ENCODE data around the gene DUT.

The DUT gene

DNA sequence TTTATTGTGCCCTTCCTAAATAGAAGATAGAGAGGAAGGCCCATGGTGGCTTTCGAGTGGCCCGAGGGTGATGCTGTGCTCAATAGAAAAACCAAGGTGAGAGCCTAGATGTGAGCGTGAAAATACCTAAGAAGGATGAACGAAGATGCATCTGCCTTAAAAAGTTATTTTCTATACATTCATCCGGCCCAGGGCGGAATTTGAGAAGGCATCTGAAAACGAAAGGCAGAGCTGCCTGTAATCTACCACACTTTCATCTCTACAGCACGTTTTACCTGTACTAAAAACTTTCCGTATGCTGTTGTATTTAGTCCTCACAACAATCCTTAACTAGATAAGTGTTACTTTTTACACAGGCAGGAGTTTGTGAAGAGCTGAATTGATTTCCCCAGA lies 1.4 kb downstream of the DUT start:
- H3K4me3 ChIP-seq (ENCODE audit: low read length), result peak overlapping the region; percentile 89
- peaks cover 53% of the 10 kb centered on the region for H3K4me1 ChIP-seq (ENCODE audit: control insufficient read depth, low read length)
- H4K20me1 ChIP-seq (ENCODE audit: control insufficient read depth, insufficient read depth, low read depth, low read length), result peaks cover 31% of the 10 kb centered on the region
- H3K9me2 ChIP-seq (replicated peaks; ENCODE audit: control insufficient read depth, low read length), result no peaks in the 10 kb centered on the region
- H3F3A ChIP-seq (ENCODE audit: control insufficient read depth, insufficient read depth), result 0 out of 2 replicates have a peak, but pooled peaks cover 2% of the 10 kb centered on the region
- peak overlapping the region; percentile 72 for H3K4me2 ChIP-seq (ENCODE audit: low read length)
- peaks cover 93% of the 10 kb centered on the region for H3K79me2 ChIP-seq (ENCODE audit: control insufficient read depth, low read length)
- H3K9me3 ChIP-seq (ENCODE audit: control insufficient read depth, insufficient read depth, low read length), result no peaks in the 10 kb centered on the region
- H3K27ac ChIP-seq (ENCODE audit: low read depth, low read length), result peak overlapping the region; percentile 83
- no peak for TF ChIP-seq EZH2phosphoT487 (IDR thresholded peaks at IDR 0.05; ENCODE audit: borderline replicate concordance, low read length)
- TF ChIP-seq, protein P1, sequence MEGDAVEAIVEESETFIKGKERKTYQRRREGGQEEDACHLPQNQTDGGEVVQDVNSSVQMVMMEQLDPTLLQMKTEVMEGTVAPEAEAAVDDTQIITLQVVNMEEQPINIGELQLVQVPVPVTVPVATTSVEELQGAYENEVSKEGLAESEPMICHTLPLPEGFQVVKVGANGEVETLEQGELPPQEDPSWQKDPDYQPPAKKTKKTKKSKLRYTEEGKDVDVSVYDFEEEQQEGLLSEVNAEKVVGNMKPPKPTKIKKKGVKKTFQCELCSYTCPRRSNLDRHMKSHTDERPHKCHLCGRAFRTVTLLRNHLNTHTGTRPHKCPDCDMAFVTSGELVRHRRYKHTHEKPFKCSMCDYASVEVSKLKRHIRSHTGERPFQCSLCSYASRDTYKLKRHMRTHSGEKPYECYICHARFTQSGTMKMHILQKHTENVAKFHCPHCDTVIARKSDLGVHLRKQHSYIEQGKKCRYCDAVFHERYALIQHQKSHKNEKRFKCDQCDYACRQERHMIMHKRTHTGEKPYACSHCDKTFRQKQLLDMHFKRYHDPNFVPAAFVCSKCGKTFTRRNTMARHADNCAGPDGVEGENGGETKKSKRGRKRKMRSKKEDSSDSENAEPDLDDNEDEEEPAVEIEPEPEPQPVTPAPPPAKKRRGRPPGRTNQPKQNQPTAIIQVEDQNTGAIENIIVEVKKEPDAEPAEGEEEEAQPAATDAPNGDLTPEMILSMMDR (IDR thresholded peaks at IDR 0.05; ENCODE audit: low read depth, low read length, poor library complexity, severe bottlenecking), result no peak
- no peaks in the 10 kb centered on the region for H3K27me3 ChIP-seq (ENCODE audit: control insufficient read depth, low read length)
- peaks cover 89% of the 10 kb centered on the region for H3K36me3 ChIP-seq (ENCODE audit: control insufficient read depth, low read length)

DNA sequence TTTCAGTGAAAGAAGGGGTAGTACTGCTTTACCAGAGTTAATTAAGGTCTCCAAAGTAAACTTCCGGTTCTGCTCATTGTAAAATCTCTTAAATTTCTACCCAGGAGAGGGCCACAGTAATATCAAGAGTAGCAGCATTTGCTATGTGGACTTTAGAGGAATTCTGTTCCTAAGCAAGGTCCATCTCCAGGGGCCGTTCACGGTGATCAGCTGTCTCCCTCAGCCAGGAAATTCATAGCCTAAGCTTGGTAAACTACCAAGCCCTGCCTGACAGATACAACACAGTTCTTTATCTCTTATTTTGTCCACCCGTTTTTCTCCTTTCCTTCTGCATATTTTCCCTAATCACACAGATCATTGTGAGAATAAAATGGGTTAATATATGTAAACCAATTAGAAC lies 2.3 kb downstream of the DUT start:
- Histone ChIP-seq H3K27ac (ENCODE audit: low read depth, low read length) (peak overlapping the region; percentile 83; the same call in 1 of the 2 replicates), H3F3A (ENCODE audit: control insufficient read depth, insufficient read depth) (peaks cover 7% of the 10 kb centered on the region; the same call in 1 of the 2 replicates), H3K4me1 (ENCODE audit: control insufficient read depth, low read length) (peaks cover 44% of the 10 kb centered on the region), H3K27me3 (ENCODE audit: control insufficient read depth, low read length) (no peaks in the 10 kb centered on the region), H3K9me3 (ENCODE audit: control insufficient read depth, insufficient read depth, low read length) (no peaks in the 10 kb centered on the region), H4K20me1 (ENCODE audit: control insufficient read depth, insufficient read depth, low read depth, low read length) (peaks cover 40% of the 10 kb centered on the region), H3K79me2 (ENCODE audit: control insufficient read depth, low read length) (peaks cover 94% of the 10 kb centered on the region), H3K9me2 (replicated peaks; ENCODE audit: control insufficient read depth, low read length) (no peaks in the 10 kb centered on the region), H3K4me3 (ENCODE audit: low read length) (peak overlapping the region; percentile 89), H3K36me3 (ENCODE audit: control insufficient read depth, low read length) (peaks cover 92% of the 10 kb centered on the region), H3K4me2 (ENCODE audit: low read length) (peak overlapping the region; percentile 72)
- TF ChIP-seq, protein P1 (IDR thresholded peaks at IDR 0.05; ENCODE audit: low read depth, low read length, poor library complexity, severe bottlenecking), result peak; percentile 19
- no peak for TF ChIP-seq EZH2phosphoT487 (IDR thresholded peaks at IDR 0.05; ENCODE audit: borderline replicate concordance, low read length)

- peak overlapping the region; percentile 72 for H3K4me2 ChIP-seq (ENCODE audit: low read length)
- no peaks in the 10 kb centered on the region for H3K9me3 ChIP-seq (ENCODE audit: control insufficient read depth, insufficient read depth, low read length)
- peaks cover 43% of the 10 kb centered on the region for H3K4me1 ChIP-seq (ENCODE audit: control insufficient read depth, low read length)
- H3K79me2 ChIP-seq (ENCODE audit: control insufficient read depth, low read length), result peaks cover 92% of the 10 kb centered on the region
- no peak overlapping the region for H3K27ac ChIP-seq (ENCODE audit: low read depth, low read length)
- H3F3A ChIP-seq (ENCODE audit: control insufficient read depth, insufficient read depth), result peaks cover 9% of the 10 kb centered on the region; the same call in 1 of the 2 replicates
- peaks cover 92% of the 10 kb centered on the region for H3K36me3 ChIP-seq (ENCODE audit: control insufficient read depth, low read length)
- no peaks in the 10 kb centered on the region for H3K27me3 ChIP-seq (ENCODE audit: control insufficient read depth, low read length)
- peak overlapping the region; percentile 89 for H3K4me3 ChIP-seq (ENCODE audit: low read length)
- H3K9me2 ChIP-seq (replicated peaks; ENCODE audit: control insufficient read depth, low read length), result no peaks in the 10 kb centered on the region
- H4K20me1 ChIP-seq (ENCODE audit: control insufficient read depth, insufficient read depth, low read depth, low read length), result peaks cover 40% of the 10 kb centered on the region
- TF ChIP-seq, protein P1 (IDR thresholded peaks at IDR 0.05; ENCODE audit: low read depth, low read length, poor library complexity, severe bottlenecking), result no peak
- TF ChIP-seq EZH2phosphoT487 (IDR thresholded peaks at IDR 0.05; ENCODE audit: borderline replicate concordance, low read length), result no peak
These were observed 3.0 kb downstream of the DUT start for GRCh38 chr15:48334260-48334659.

Data from DOHH2 (cell line).